DMS 273 treated with DMSO at 0.1 percent for 48 hours (cell line): ENCODE results near the gene LRP8.

Source experiments
- DNase-seq: peaks from one replicate; lab custom pipeline; 2025; lab: John Stamatoyannopoulos, UW

The LRP8 gene

DNA sequence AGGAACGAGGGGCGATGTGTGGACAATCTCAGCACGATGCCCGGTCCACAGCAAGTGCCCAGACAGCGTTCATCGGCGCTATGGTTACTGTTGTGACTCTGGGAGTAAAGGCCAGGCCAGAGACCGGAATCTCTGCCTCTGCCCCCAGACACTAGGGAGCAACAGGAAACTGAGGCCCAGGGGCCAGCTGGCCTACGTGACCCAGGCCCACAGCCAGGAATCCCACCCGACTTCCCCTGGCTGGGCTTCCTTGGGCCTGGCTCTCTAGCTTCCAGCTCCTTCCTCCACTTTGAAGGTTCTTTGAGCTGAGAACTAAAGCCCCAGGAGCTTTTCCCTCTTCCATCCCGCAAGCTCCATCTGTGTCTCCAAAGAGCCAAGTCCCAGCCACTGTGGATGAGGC is 4.6 kb downstream of the LRP8 start:
- no peak for DNase-seq

GRCh38 chr1:53321776-53322602 is 5.9 kb downstream of the LRP8 start:
- DNase-seq: no peak

DNA sequence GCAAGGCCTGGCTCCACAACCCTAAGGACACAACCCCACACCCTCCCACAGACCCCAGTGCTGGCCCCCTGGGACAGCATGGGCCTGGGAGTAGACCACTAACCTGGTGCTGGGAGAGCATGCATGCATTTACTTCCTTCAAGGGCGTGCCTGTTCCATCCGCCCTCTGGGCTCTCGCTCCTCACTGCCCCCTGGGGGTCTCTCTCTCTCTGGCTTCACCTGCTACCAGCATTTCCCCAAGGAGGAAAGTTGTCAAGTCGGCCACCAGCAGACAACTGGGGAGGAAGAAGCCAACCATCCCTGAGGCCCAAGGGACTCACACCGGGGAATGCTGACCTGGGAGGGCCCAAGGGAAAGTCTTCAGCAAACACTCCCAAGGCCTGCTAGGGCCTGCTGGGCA is 6.5 kb downstream of the LRP8 start:
- DNase-seq: no peak

DNA sequence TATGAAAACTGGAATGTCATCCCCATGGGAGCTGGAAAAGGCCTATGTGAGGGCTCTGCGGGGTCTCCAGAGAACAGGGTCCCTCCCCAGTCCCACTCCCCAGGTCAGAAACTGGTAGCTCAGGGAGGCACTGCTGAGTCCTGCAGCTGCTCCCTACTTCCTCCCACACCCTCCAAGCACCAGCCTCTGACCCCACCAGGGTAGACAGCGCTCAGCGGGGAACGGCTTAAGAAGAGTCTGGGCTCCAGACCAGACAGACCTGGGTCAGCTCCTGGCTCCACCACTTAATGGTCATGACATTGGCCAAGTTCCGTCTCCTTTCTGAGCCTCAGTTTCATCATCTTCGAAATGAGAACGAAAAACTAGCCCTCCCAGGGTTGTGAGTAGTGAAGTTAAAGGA is 7.2 kb downstream of the LRP8 start:
- DNase-seq: no peak

- DNase-seq: peak; percentile 93
Measured at GRCh38 chr1:53319296-53320101, 8.4 kb downstream of the LRP8 start.

GRCh38 chr1:53317646-53318539 is 10.0 kb downstream of the LRP8 start:
- peak; percentile 73 for DNase-seq

GRCh38 chr1:53316766-53317581 is 10.9 kb downstream of the LRP8 start:
- DNase-seq: peak; percentile 91

GRCh38 chr1:53316424-53316765 is 11.5 kb downstream of the LRP8 start:
- DNase-seq: no peak

DNA sequence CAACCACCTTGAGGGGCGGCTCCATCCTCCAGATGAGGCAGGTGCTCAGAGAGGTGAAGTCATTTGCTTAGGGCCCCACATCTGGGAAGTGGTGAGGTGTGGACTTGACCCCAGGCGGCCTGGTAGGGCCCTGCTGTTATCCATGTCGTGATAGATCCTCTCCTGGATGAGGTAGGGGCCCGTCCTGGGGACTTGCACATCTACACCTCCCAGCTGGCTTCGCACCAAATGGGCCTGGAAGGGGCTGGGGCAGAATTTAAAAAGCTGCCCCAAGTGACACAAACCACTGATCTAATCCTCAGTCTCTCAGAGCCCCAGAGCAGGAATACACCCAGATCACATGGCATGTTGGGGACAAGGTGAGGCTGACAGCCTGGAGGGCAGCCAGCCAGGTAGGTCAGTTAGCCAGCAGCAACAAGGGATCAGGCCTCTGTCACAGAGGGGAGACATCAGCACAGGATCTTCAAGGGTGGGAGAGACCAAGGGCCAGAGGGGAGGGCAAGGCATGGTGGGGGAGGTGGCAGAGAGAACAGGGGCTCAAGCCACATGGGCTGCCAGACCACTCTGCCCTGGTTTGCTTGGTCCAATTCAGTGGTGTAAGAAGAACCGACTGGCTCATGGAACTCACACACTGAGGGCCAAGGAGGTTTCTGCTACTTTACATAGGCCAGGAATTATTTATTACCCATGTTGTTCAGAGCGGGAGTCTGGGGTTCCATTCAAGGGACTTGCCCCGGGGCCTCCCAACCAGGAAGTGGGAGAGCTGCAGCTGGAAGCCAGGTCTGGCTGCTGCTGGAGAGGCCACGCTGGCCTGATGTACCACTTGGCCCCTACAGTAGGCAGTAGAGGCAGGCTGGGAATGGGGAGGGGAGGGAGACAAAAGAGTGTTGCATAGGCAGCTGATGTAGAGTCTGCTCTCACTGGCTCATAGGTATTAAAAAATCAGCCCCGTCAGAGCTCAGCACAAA is 12.1 kb downstream of the LRP8 start:
- peak; percentile 47 for DNase-seq

- DNase-seq: peak; percentile 20
Measured at GRCh38 chr1:53315046-53315445, 12.8 kb downstream of the LRP8 start.

GRCh38 chr1:53314606-53315005 is 13.3 kb downstream of the LRP8 start:
- no peak for DNase-seq

DNA sequence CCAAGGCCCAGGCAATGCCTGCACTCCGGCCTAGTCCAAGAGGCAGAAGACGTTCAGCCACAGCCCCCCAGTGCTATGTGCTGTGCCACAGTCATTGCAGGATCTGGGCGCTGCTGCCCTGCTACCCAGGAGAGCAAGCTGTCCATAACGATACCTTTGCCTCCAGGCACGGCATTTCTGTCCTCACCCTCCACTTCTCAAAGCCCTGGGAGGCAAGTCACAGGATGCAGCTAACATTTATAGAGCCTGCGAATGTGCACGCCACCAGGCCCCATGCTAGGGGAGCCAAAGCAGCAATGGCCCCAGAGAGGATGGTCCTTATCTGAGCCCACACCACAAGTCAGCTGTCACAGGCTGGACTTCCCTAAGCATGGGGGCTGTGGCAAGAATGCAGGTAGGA is 13.8 kb downstream of the LRP8 start:
- DNase-seq: no peak

DNA sequence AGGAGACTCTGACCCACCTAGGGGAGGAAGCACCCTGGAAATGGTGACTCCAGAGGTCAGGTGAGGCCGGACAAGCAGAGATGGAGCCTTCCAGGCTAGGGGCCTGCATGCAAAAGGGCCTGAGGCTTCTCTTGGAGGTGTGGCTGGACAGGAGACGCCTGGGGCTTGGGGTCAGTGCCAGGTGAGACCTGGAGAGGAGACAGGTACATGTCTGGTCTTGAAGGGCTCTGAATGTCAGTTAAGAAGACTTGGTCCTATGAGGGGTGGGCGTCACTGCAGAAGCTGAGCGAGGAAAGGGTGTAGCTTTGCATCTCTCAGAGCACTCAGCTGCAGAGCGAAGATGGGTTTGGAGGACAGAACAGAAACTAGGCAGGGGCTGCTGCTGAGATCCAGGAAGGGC is 14.3 kb downstream of the LRP8 start:
- DNase-seq: no peak

DNA sequence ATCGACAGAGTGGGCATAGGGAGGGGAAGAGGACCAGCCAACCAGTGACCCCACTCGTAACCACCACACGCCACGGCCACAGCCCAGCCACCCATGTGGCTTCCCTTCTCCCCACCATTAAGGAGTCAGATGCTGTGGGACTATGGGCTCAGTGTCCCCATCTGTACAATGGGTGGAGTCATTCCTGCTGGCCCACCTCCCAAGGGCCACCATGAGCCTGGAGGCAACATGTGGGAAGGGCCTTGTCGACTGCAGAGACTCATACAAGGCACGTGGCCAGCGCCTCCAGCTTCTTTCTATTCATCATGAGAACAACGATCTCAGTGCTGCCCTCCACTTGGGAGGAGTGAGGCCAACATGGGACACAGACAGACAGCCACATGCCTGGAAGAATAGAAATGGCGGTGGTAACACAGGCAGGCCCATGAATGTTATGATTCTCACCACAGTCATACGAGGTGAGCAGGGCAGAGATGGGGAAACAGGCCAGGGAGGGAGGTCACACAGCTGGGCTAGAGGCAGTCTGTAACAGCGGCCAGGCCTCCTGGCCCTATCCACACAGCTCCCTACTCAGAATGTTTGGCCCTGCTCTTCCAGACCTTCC is 16.1 kb downstream of the LRP8 start:
- peak; percentile 60 for DNase-seq

- DNase-seq: peak; percentile 90
Measured at GRCh38 chr1:53310847-53311681, 16.8 kb downstream of the LRP8 start.

GRCh38 chr1:53309802-53310201 is 18.1 kb downstream of the LRP8 start:
- DNase-seq: no peak

- DNase-seq: no peak
Measured at GRCh38 chr1:53308506-53308905, 19.4 kb downstream of the LRP8 start.

- DNase-seq: peak; percentile 58
Measured at GRCh38 chr1:53307037-53307436, 20.8 kb downstream of the LRP8 start.

- DNase-seq: no peak
Measured at GRCh38 chr1:53306168-53306567, 21.7 kb downstream of the LRP8 start.
